GM21423 (cell line): Measurements from ENCODE around the gene LMTK2.

ENCODE experiments used
- ATAC-seq: cut with Tn5 transposase; IDR thresholded peaks from one replicate; pipeline ENCODE4 v1.9.1; 2021; ENCODE audit warnings: mild to moderate bottlenecking, moderate library complexity; ENCODE audit not compliant: unreplicated experiment

The LMTK2 gene

GRCh38 chr7:98200364-98200763 is 93.7 kb downstream of the LMTK2 start:
- ATAC-seq, result peak; percentile 49

- peak; percentile 93 for ATAC-seq
These were observed 95.9 kb downstream of the LMTK2 start for GRCh38 chr7:98202367-98203195.

GRCh38 chr7:98203261-98203963 is 96.8 kb downstream of the LMTK2 start:
- no peak for ATAC-seq

- no peak for ATAC-seq
These were observed 97.4 kb downstream of the LMTK2 start for GRCh38 chr7:98203964-98204605.

GRCh38 chr7:98204670-98205069 is 98.0 kb downstream of the LMTK2 start:
- no peak for ATAC-seq

GRCh38 chr7:98205162-98205845 is 98.6 kb downstream of the LMTK2 start:
- ATAC-seq, result no peak

- no peak for ATAC-seq
These were observed 100.0 kb downstream of the LMTK2 start for GRCh38 chr7:98206451-98207330.

- ATAC-seq, result no peak
These were observed 102.7 kb downstream of the LMTK2 start for GRCh38 chr7:98209166-98209920.

- ATAC-seq, result no peak
These were observed 104.0 kb downstream of the LMTK2 start for GRCh38 chr7:98210513-98211220.

GRCh38 chr7:98211221-98211675 is 104.6 kb downstream of the LMTK2 start, which contains the start of gene BHLHA15:
Gene BHLHA15 (plus strand): TSS chr7:98211439. CDS start chr7:98212310, 871 bp downstream.
- ATAC-seq, result no peak

- ATAC-seq, result no peak
These were observed 105.2 kb downstream of the LMTK2 start for GRCh38 chr7:98211676-98212531.

- no peak for ATAC-seq
These were observed 105.9 kb downstream of the LMTK2 start for GRCh38 chr7:98212532-98213041.

GRCh38 chr7:98213296-98213887 is 106.7 kb downstream of the LMTK2 start:
- ATAC-seq, result no peak

GRCh38 chr7:98213888-98214810 is 107.5 kb downstream of the LMTK2 start:
- ATAC-seq, result no peak

- ATAC-seq, result no peak
These were observed 108.2 kb downstream of the LMTK2 start for GRCh38 chr7:98214811-98215321.
